Measurements from ENCODE around the gene LYRM4. TPM values are rescaled to one million over a fixed set of nuclear protein-coding genes. Genes with fewer than 3 reads are reported as not detected.

LYRM4 gene
- total RNA-seq, 1 donor from 2014 or later, result 19.2 TPM

DNA sequence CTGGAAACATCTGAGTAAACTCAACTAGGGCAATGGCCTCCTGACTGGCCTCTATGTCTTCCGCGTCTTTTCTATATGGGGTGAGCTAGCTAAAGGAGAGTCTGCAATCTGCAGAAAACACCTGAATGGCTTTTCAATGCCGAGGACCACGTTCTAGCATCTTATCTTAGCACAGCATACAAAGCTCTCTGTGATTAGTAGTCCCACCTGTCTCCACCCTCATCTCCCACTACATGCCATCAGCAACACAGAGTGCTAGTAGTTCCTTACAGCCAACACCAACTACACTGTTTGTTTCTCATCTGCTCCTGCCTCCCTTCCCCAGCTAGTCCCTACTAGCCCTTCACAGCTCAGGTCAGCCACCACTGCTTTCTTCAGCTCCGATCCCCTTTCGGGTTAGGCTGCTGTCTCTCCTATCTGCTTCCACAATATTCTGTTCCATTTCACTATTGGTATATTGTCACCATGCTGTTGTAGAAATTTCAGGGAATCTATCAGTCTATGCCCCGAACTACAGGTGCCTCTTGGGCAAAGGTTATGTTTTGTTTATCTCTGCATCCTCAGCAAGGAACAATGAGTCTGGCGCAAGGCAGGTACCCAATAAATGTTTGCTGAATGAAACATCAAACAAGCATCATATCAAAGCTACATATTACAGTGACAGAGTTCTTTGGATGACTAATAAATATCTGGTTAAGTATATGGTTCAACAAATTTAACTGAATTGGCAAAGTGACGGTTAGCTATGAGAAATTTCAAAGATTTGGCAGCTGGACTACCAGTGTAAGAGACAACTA is 12.2 kb downstream of the LYRM4 start:
- H3K4me1 ChIP-seq, result no peaks in the 10 kb centered on the region
- no peaks in the 10 kb centered on the region for H3K27me3 ChIP-seq
- H3K36me3 ChIP-seq, result peaks cover 0 to 8% of the 10 kb centered on the region in 2 donors
- no peak for DNase-seq (ENCODE audit: extremely low spot score in 2 of 2)
- TF ChIP-seq POLR2AphosphoS5 (IDR thresholded peaks at IDR 0.05; ENCODE audit: insufficient read depth in 1 of 2, low read depth in 1 of 2) (no peak), POLR2A (IDR thresholded peaks at IDR 0.05) (no peak)
- TF ChIP-seq, protein P1, sequence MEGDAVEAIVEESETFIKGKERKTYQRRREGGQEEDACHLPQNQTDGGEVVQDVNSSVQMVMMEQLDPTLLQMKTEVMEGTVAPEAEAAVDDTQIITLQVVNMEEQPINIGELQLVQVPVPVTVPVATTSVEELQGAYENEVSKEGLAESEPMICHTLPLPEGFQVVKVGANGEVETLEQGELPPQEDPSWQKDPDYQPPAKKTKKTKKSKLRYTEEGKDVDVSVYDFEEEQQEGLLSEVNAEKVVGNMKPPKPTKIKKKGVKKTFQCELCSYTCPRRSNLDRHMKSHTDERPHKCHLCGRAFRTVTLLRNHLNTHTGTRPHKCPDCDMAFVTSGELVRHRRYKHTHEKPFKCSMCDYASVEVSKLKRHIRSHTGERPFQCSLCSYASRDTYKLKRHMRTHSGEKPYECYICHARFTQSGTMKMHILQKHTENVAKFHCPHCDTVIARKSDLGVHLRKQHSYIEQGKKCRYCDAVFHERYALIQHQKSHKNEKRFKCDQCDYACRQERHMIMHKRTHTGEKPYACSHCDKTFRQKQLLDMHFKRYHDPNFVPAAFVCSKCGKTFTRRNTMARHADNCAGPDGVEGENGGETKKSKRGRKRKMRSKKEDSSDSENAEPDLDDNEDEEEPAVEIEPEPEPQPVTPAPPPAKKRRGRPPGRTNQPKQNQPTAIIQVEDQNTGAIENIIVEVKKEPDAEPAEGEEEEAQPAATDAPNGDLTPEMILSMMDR (IDR thresholded peaks at IDR 0.05), result no peak
- H3K9me3 ChIP-seq, result no peaks in the 10 kb centered on the region
- H3K4me3 ChIP-seq, result no peak overlapping the region
- no peak overlapping the region for H3K27ac ChIP-seq
- intact Hi-C loops (cut with DNase I), result no loop called here

DNA sequence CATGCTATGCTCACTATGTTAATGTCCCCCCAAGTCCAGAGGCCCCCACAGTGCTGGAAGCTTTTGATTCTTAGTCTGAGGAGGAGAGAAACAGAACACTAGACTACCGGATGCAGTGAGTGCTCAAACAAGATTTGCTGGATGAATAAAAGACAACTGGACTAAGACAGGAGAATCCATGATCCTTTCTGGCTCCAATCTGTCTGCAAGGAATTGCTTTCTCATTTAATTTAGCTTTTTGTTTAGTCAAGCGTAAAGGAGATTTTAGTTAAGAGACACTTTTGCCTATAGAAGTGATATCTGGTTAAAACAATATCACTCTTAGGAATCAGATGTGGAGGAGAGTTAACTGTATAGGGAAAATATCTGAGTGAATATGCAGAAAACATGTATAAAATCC is 13.5 kb downstream of the LYRM4 start:
- Histone ChIP-seq H3K27me3 (no peaks in the 10 kb centered on the region), H3K4me3 (no peak overlapping the region), H3K4me1 (no peaks in the 10 kb centered on the region), H3K36me3 (peaks cover 0 to 8% of the 10 kb centered on the region in 2 donors), H3K9me3 (no peaks in the 10 kb centered on the region), H3K27ac (no peak overlapping the region)
- intact Hi-C loops (cut with DNase I), result no loop called here
- DNase-seq (ENCODE audit: extremely low spot score in 2 of 2), result no peak
- no peak for TF ChIP-seq POLR2A (IDR thresholded peaks at IDR 0.05)
- no peak for TF ChIP-seq POLR2AphosphoS5 (IDR thresholded peaks at IDR 0.05; ENCODE audit: insufficient read depth in 1 of 2, low read depth in 1 of 2)

DNA sequence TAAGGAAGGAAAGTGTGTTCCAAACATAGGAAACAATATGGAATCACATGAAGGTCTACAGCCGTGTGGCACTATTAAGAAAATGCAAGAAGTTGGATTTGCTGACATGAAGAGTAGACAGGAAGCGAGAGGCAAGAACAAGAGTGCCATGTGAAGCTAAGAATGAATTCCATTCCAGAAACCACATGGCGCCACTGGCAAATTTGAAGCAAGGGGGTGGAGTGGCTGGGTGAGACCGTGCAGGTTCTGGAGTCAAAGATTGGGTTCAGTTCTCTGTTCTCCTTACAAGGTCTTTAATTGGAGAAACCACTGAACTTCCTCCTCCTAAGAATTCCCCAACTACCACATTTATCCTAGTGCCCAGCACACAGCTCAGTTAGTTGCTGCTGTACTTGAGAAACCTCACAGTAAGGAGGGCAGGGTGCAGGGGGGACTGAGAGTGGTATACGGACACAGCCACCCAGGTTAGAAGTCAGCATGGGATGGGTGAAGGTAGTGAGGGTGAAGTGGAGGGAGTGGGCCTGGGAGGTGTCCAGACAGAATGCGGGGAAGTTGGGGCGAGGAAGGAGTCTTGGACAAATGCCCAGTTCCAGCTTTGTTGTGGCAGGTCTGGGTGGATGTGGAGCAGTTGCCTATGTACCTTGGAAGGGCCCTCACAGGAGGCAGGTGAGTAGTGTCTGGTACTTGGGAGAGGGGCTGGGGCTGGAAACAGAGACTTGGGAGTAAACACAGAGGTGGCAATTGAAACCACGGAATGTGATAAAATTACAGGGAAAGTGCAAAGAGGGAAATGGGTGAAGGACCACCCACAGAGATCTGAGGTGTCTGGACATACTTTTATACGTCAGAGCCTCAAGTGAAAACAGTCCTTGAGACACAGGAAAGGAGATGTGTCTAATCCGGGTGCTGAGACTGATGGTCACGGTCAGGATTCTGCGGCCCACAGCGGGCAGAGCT is 14.3 kb downstream of the LYRM4 start:
- Histone ChIP-seq H3K27ac (no peak overlapping the region), H3K4me3 (no peak overlapping the region), H3K4me1 (no peaks in the 10 kb centered on the region), H3K27me3 (no peaks in the 10 kb centered on the region), H3K9me3 (no peaks in the 10 kb centered on the region), H3K36me3 (peaks cover 0 to 2% of the 10 kb centered on the region in 2 donors)
- no peak for TF ChIP-seq POLR2AphosphoS5 (IDR thresholded peaks at IDR 0.05; ENCODE audit: insufficient read depth in 1 of 2, low read depth in 1 of 2)
- no peak for TF ChIP-seq POLR2A (IDR thresholded peaks at IDR 0.05)
- TF ChIP-seq, protein P1 (IDR thresholded peaks at IDR 0.05), result no peak
- intact Hi-C loops (cut with DNase I), result no loop called here
- DNase-seq (ENCODE audit: extremely low spot score in 2 of 2), result no peak

DNA sequence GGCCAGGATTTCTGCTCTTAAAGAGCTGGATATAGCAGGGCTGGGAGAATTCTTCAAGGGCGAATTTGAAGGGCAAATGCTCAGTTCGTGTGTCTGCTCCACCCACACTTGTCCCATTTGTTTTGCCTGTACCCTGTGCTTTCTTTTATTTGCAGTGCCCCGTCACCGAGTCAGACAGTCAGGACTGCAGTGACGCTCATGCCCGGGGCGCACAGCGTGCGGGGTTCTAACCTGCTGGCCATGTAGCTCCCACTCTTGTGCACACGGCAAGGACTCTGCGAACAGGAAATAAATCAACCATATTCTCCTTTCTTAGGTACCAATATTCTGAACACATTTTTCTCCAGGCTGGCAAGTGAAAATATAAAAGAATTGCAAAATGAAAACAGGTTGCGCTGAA is 17.7 kb downstream of the LYRM4 start:
- DNase-seq (ENCODE audit: extremely low spot score in 2 of 2), result no peak
- Histone ChIP-seq H3K4me1 (no peaks in the 10 kb centered on the region), H3K27ac (no peak overlapping the region), H3K4me3 (no peak overlapping the region), H3K27me3 (no peaks in the 10 kb centered on the region), H3K9me3 (no peaks in the 10 kb centered on the region), H3K36me3 (no peaks in the 10 kb centered on the region)
- intact Hi-C loops (cut with DNase I), result no loop called here
- TF ChIP-seq POLR2AphosphoS5 (IDR thresholded peaks at IDR 0.05; ENCODE audit: insufficient read depth in 1 of 2, low read depth in 1 of 2), result no peak
- TF ChIP-seq POLR2A (IDR thresholded peaks at IDR 0.05), result no peak
- TF ChIP-seq, protein P1 (IDR thresholded peaks at IDR 0.05), result no peak

DNA sequence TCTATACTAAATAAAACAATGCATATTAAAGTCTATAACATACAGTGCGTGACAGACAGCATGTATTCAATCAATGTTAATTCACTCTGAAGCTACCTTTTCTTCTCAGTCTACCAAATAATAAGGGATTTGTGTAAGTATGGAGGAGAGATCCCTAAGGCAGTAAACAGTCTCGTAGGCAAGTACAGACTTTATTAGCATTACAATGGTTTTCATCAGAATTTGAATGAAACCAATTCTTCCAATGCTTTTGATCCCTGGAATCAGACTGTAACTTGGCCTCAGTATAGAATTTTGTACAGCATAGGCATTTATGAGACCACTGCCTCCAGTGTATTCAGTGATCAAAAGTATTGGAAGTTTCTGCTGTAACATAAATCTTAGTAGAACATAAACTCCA is 19.5 kb downstream of the LYRM4 start:
- intact Hi-C loops (cut with DNase I), result no loop called here
- no peak for DNase-seq (ENCODE audit: extremely low spot score in 2 of 2)
- H3K27ac ChIP-seq, result no peak overlapping the region
- no peaks in the 10 kb centered on the region for H3K9me3 ChIP-seq
- H3K27me3 ChIP-seq, result no peaks in the 10 kb centered on the region
- H3K36me3 ChIP-seq, result no peaks in the 10 kb centered on the region
- TF ChIP-seq POLR2AphosphoS5 (IDR thresholded peaks at IDR 0.05; ENCODE audit: insufficient read depth in 1 of 2, low read depth in 1 of 2), result no peak
- TF ChIP-seq POLR2A (IDR thresholded peaks at IDR 0.05), result no peak
- TF ChIP-seq, protein P1 (IDR thresholded peaks at IDR 0.05), result no peak
- H3K4me1 ChIP-seq, result no peaks in the 10 kb centered on the region
- H3K4me3 ChIP-seq, result no peak overlapping the region
